Ishikawa (cell line): Measurements from ENCODE around the gene DIP2A.

ENCODE experiments used
- CEBPB ChIP-seq: IDR thresholded peaks from 2 replicates; pipeline ENCODE4 v1.6.1; 2012
- CREB1 ChIP-seq: IDR thresholded peaks from 2 replicates; pipeline ENCODE4 v1.6.1; 2012; ENCODE audit warnings: low read depth
- EGR1 ChIP-seq: IDR thresholded peaks from 2 replicates; pipeline ENCODE4 v1.6.1; 2012
- EP300 ChIP-seq: IDR thresholded peaks from 2 replicates; pipeline ENCODE4 v1.6.1; 2012; ENCODE audit warnings: borderline replicate concordance
- FOXM1 ChIP-seq: IDR thresholded peaks from 2 replicates; pipeline ENCODE4 v1.6.1; 2012; ENCODE audit warnings: low read depth, borderline replicate concordance
- NFIC ChIP-seq: IDR thresholded peaks from 2 replicates; pipeline ENCODE4 v1.6.1; 2012
- RAD21 ChIP-seq: IDR thresholded peaks from 2 replicates; pipeline ENCODE4 v1.6.1; 2012; ENCODE audit warnings: low read depth
- TAF1 ChIP-seq: IDR thresholded peaks from 2 replicates; pipeline ENCODE4 v1.6.1; 2012; ENCODE audit warnings: low read depth, mild to moderate bottlenecking
- TCF12 ChIP-seq: IDR thresholded peaks from 2 replicates; pipeline ENCODE4 v1.6.1; 2012; ENCODE audit warnings: low read depth
- TEAD4 ChIP-seq: IDR thresholded peaks from 2 replicates; pipeline ENCODE4 v1.6.1; 2012
- USF1 ChIP-seq: IDR thresholded peaks from 2 replicates; pipeline ENCODE4 v1.6.1; 2012
- YY1 ChIP-seq: IDR thresholded peaks from 2 replicates; pipeline ENCODE4 v1.6.1; 2012; ENCODE audit warnings: low read depth
- ZBTB7A ChIP-seq: IDR thresholded peaks from 2 replicates; pipeline ENCODE4 v1.6.1; 2012; ENCODE audit warnings: low read depth
- TF ChIP-seq, protein P1 (sequence below): IDR thresholded peaks from 2 replicates; pipeline ENCODE4 v1.6.1; 2012
- TF ChIP-seq, protein P2 (sequence below): IDR thresholded peaks from 2 replicates; pipeline ENCODE4 v1.6.1; 2012; ENCODE audit warnings: low read depth, mild to moderate bottlenecking

Gene DIP2A

GRCh38 chr21:46550116-46550941, 91.6 kb downstream of the DIP2A start:
- TF ChIP-seq ZBTB7A (no peak), RAD21 (no peak), FOXM1 (no peak), TEAD4 (no peak), CREB1 (no peak), NFIC (no peak), CEBPB (no peak), USF1 (no peak), YY1 (no peak)
- TF ChIP-seq, protein P1, sequence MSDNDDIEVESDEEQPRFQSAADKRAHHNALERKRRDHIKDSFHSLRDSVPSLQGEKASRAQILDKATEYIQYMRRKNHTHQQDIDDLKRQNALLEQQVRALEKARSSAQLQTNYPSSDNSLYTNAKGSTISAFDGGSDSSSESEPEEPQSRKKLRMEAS: no peak
- TF ChIP-seq, protein P2, sequence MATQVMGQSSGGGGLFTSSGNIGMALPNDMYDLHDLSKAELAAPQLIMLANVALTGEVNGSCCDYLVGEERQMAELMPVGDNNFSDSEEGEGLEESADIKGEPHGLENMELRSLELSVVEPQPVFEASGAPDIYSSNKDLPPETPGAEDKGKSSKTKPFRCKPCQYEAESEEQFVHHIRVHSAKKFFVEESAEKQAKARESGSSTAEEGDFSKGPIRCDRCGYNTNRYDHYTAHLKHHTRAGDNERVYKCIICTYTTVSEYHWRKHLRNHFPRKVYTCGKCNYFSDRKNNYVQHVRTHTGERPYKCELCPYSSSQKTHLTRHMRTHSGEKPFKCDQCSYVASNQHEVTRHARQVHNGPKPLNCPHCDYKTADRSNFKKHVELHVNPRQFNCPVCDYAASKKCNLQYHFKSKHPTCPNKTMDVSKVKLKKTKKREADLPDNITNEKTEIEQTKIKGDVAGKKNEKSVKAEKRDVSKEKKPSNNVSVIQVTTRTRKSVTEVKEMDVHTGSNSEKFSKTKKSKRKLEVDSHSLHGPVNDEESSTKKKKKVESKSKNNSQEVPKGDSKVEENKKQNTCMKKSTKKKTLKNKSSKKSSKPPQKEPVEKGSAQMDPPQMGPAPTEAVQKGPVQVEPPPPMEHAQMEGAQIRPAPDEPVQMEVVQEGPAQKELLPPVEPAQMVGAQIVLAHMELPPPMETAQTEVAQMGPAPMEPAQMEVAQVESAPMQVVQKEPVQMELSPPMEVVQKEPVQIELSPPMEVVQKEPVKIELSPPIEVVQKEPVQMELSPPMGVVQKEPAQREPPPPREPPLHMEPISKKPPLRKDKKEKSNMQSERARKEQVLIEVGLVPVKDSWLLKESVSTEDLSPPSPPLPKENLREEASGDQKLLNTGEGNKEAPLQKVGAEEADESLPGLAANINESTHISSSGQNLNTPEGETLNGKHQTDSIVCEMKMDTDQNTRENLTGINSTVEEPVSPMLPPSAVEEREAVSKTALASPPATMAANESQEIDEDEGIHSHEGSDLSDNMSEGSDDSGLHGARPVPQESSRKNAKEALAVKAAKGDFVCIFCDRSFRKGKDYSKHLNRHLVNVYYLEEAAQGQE: no peak

GRCh38 chr21:46551636-46552241, 93.0 kb downstream of the DIP2A start:
- TF ChIP-seq, protein P1: no peak
- TF ChIP-seq, protein P2: no peak
- TF ChIP-seq NFIC (no peak), RAD21 (no peak)

- TF ChIP-seq TCF12 (no peak), TAF1 (no peak), EGR1 (no peak), RAD21 (no peak), EP300 (no peak), YY1 (no peak)
- TF ChIP-seq, protein P1: no peak
These were observed 93.6 kb downstream of the DIP2A start for GRCh38 chr21:46552274-46552673.

DNA sequence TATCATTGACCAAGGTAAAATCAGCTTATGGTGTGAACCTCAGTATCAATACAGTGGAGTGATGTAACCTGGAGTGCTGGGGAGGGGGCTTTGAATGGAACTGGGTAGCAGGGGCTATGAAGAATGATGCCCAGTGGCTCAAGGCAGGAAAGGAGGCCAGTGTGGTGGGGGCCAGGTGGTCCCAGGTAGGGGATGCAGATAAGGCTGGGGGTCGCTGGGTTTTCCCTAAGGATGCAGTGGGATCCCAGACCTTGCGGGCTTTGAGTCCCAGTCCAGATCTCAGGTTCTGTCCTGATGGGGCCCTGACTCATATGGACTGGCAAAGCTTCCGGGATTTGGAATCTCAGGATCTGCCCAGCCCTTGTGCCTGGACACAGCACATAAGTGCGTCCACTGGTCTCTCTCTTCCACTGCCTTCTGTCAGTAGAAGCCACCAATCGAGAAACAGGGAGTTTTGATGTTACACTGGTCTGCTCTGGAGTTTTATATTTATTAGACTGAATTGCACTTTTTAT, 94.2 kb downstream of the DIP2A start:
- no peak for TF ChIP-seq FOXM1
- no peak for TF ChIP-seq CEBPB
- no peak for TF ChIP-seq YY1
- no peak for TF ChIP-seq EP300
- TF ChIP-seq, protein P2: no peak
- TF ChIP-seq RAD21: no peak
- TF ChIP-seq EGR1: no peak
- TF ChIP-seq ZBTB7A: no peak
- no peak for TF ChIP-seq TEAD4
- TF ChIP-seq NFIC: no peak
- TF ChIP-seq, protein P1: no peak
- TF ChIP-seq TAF1: no peak
- TF ChIP-seq TCF12: no peak
- TF ChIP-seq USF1: no peak
